Loucy (cell line): ENCODE measurements around the gene COMMD10.

Experiments
- H2AFZ ChIP-seq: fragments of 200-600 bp; sonication (generic); 2 replicates; pipeline ENCODE4 v1.6.0; 2016; ENCODE audit warnings: antibody characterized with exemption, mild to moderate bottlenecking, low read length, moderate library complexity
- H3F3A ChIP-seq: fragments of 200-600 bp; 2 replicates; pipeline ENCODE4 v1.6.0; 2016; ENCODE audit warnings: antibody characterized with exemption, low read depth, mild to moderate bottlenecking
- H3K27me3 ChIP-seq: fragments of 200-600 bp; sonication (generic); 2 replicates; pipeline ENCODE4 v1.6.1; 2014; ENCODE audit warnings: low read length, mild to moderate bottlenecking; ENCODE audit not compliant: insufficient read depth, poor library complexity, severe bottlenecking
- H3K36me3 ChIP-seq: fragments of 200-600 bp; sonication (generic); 2 replicates; pipeline ENCODE4 v1.6.1; 2016; ENCODE audit warnings: low read length; ENCODE audit not compliant: insufficient read depth
- H3K4me1 ChIP-seq: fragments of 200-600 bp; sonication (generic); 2 replicates; pipeline ENCODE4 v1.5.1; 2014; ENCODE audit warnings: low read length, mild to moderate bottlenecking; ENCODE audit not compliant: insufficient read depth, poor library complexity, severe bottlenecking
- H3K4me2 ChIP-seq: fragments of 200-600 bp; sonication (generic); 2 replicates; pipeline ENCODE4 v1.6.0; 2014; ENCODE audit warnings: antibody characterized with exemption, low read length, low read depth, mild to moderate bottlenecking; ENCODE audit not compliant: poor library complexity, severe bottlenecking
- H3K4me3 ChIP-seq: fragments of 200-600 bp; sonication (generic); 2 replicates; pipeline ENCODE4 v1.5.1; 2014; ENCODE audit warnings: low read length, mild to moderate bottlenecking, mixed read lengths; ENCODE audit not compliant: poor library complexity, severe bottlenecking
- H3K79me2 ChIP-seq: fragments of 200-600 bp; sonication (generic); 2 replicates; pipeline ENCODE4 v1.6.1; 2014; ENCODE audit warnings: low read length; ENCODE audit not compliant: insufficient read depth
- H3K9ac ChIP-seq: fragments of 200-600 bp; sonication (generic); 2 replicates; pipeline ENCODE4 v1.6.0; 2014; ENCODE audit warnings: mild to moderate bottlenecking, low read depth, low read length, moderate library complexity; ENCODE audit not compliant: poor library complexity, severe bottlenecking
- H3K9me2 ChIP-seq: fragments of 200-600 bp; sonication (generic); replicated peaks from 2 replicates; pipeline ENCODE4 v1.6.1; 2016; ENCODE audit warnings: low read depth, low read length, mixed read lengths
- H3K9me3 ChIP-seq: fragments of 200-600 bp; sonication (generic); 2 replicates; pipeline ENCODE4 v1.6.1; 2014; ENCODE audit warnings: mild to moderate bottlenecking, antibody characterized with exemption, low read length, low read depth; ENCODE audit not compliant: insufficient read depth
- H4K20me1 ChIP-seq: fragments of 200-600 bp; sonication (generic); 2 replicates; pipeline ENCODE4 v1.6.0; 2014; ENCODE audit warnings: antibody characterized with exemption, low read length, mild to moderate bottlenecking; ENCODE audit not compliant: insufficient read depth, poor library complexity, severe bottlenecking
- EZH2phosphoT487 ChIP-seq: fragments of 200-600 bp; IDR thresholded peaks from 2 replicates; pipeline ENCODE4 v1.6.1; 2018; ENCODE audit warnings: antibody characterized with exemption, mild to moderate bottlenecking, moderate library complexity, borderline replicate concordance
- TF ChIP-seq, protein P1 (sequence below): fragments of 200-600 bp; sonication (generic); conservative IDR thresholded peaks from 2 replicates; pipeline ENCODE4 v1.5.1; 2014; ENCODE audit warnings: mild to moderate bottlenecking, antibody characterized with exemption, low read length

Gene COMMD10

DNA sequence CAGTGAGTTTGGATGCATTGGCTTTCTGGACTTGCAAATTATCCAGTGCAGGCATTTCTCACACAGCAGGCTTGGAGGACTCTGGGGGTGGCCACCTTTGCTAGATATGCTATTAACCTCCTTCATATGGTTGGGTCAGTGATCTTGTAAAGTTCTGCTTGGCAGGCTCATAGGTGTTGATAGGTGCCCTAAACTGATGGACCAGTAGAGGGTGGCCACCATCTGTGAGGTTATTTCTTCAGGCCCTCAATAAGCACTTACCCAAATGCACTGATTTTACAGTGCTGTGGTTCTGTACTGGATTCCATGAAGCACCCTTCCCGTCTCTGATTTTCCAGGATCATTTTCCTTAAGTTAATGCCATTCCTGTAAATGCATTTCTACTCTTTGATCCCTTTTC lies 216.3 kb downstream of the COMMD10 start:
- Histone ChIP-seq H3K27me3 (no peaks in the 10 kb centered on the region), H3K4me3 (no peak overlapping the region), H3K4me2 (no peak overlapping the region), H3K9me3 (no peaks in the 10 kb centered on the region; the same call in 1 of the 2 replicates), H2AFZ (no peak overlapping the region), H3K4me1 (no peaks in the 10 kb centered on the region), H3K79me2 (no peaks in the 10 kb centered on the region), H4K20me1 (no peaks in the 10 kb centered on the region), H3K9ac (no peak overlapping the region), H3K36me3 (peaks cover 13% of the 10 kb centered on the region; the same call in 1 of the 2 replicates), H3K9me2 (no peaks in the 10 kb centered on the region), H3F3A (no peaks in the 10 kb centered on the region)
- TF ChIP-seq, protein P1, sequence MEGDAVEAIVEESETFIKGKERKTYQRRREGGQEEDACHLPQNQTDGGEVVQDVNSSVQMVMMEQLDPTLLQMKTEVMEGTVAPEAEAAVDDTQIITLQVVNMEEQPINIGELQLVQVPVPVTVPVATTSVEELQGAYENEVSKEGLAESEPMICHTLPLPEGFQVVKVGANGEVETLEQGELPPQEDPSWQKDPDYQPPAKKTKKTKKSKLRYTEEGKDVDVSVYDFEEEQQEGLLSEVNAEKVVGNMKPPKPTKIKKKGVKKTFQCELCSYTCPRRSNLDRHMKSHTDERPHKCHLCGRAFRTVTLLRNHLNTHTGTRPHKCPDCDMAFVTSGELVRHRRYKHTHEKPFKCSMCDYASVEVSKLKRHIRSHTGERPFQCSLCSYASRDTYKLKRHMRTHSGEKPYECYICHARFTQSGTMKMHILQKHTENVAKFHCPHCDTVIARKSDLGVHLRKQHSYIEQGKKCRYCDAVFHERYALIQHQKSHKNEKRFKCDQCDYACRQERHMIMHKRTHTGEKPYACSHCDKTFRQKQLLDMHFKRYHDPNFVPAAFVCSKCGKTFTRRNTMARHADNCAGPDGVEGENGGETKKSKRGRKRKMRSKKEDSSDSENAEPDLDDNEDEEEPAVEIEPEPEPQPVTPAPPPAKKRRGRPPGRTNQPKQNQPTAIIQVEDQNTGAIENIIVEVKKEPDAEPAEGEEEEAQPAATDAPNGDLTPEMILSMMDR = no peak
- TF ChIP-seq EZH2phosphoT487 = no peak

DNA sequence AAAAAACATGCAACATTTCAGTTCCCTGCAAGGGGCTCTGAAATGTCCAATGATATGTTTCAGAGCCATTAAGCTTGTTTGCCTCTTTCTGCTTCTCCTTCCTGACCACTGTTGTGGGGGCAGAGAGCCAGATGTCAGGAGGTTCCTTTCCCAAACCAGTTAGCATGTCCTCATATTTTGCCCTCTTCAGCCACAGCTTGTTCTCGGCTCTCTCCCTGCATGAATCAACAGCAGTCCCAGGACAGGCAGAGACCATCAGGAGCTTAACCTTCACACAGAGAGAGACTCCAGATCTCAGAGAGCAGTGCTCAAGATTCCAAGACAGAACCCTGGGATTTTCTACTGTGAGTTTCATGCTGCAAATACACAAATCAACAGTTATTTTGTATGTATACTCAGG lies 218.5 kb downstream of the COMMD10 start:
- Histone ChIP-seq H3K9me3 (no peaks in the 10 kb centered on the region), H3K36me3 (peaks cover 3% of the 10 kb centered on the region; the same call in 1 of the 2 replicates), H3K27me3 (no peaks in the 10 kb centered on the region), H2AFZ (no peak overlapping the region), H3K9ac (no peak overlapping the region), H3K4me3 (no peak overlapping the region), H3K4me2 (no peak overlapping the region), H3K4me1 (no peaks in the 10 kb centered on the region), H3K9me2 (no peaks in the 10 kb centered on the region), H4K20me1 (no peaks in the 10 kb centered on the region), H3K79me2 (no peaks in the 10 kb centered on the region), H3F3A (no peaks in the 10 kb centered on the region)
- TF ChIP-seq, protein P1 = no peak
- no peak for TF ChIP-seq EZH2phosphoT487

DNA sequence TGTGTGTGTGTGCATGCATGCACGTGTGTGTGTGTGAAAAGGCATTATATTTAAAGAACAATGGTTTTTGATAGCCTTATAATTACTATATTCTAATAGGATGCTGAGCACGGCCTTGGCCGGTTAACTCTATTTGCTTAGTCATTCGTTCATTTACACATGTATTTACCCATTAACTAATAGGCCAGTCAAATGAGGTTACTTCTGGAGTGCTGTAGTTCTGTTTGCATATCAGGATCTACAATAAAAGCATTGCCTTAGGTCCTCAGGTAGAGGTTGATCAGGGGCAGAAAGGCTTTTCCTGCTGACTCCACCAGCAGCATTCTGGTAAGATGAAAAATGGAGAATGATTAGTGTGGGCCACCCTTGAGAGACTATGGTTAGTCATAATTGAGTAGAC lies 219.0 kb downstream of the COMMD10 start:
- no peaks in the 10 kb centered on the region for H3K27me3 ChIP-seq
- no peaks in the 10 kb centered on the region for H3K4me1 ChIP-seq
- H3K36me3 ChIP-seq = no peaks in the 10 kb centered on the region
- no peaks in the 10 kb centered on the region for H4K20me1 ChIP-seq
- no peak overlapping the region for H3K9ac ChIP-seq
- H3K4me3 ChIP-seq = no peak overlapping the region
- no peaks in the 10 kb centered on the region for H3K9me2 ChIP-seq
- no peak overlapping the region for H2AFZ ChIP-seq
- H3K79me2 ChIP-seq = no peaks in the 10 kb centered on the region
- TF ChIP-seq, protein P1 = no peak
- TF ChIP-seq EZH2phosphoT487 = no peak
- no peaks in the 10 kb centered on the region for H3K9me3 ChIP-seq
- no peaks in the 10 kb centered on the region for H3F3A ChIP-seq
- H3K4me2 ChIP-seq = no peak overlapping the region
